HG03025 (cell line): ENCODE measurements around the gene EGR4.
"Not testable (repeated sequence)": the region's sequence is repeated elsewhere in the genome, so short reads cannot be mapped to it uniquely, and the experiment has no call there.

Experiments used
- ATAC-seq: cut with Tn5 transposase; IDR thresholded peaks from one replicate; pipeline ENCODE4 v1.9.1; 2021; ENCODE audit warnings: mild to moderate bottlenecking, moderate library complexity; ENCODE audit not compliant: unreplicated experiment, low FRiP score

EGR4 gene

GRCh38 chr2:73264332-73264606, 29.1 kb downstream of the EGR4 start:
- ATAC-seq, result no peak

- no peak for ATAC-seq
These were observed 29.6 kb downstream of the EGR4 start for GRCh38 chr2:73263540-73264331.

GRCh38 chr2:73262691-73263429, 30.5 kb downstream of the EGR4 start:
- not testable (repeated sequence) for ATAC-seq

- no peak for ATAC-seq
These were observed 31.2 kb downstream of the EGR4 start for GRCh38 chr2:73262108-73262651.

GRCh38 chr2:73260338-73260984, 32.9 kb downstream of the EGR4 start:
- ATAC-seq, result no peak

GRCh38 chr2:73259704-73260337, 33.5 kb downstream of the EGR4 start:
- no peak for ATAC-seq

GRCh38 chr2:73259276-73259675, 34.1 kb downstream of the EGR4 start:
- no peak for ATAC-seq

- ATAC-seq, result no peak
These were observed 34.5 kb downstream of the EGR4 start for GRCh38 chr2:73258913-73259215.

- ATAC-seq, result no peak
These were observed 35.0 kb downstream of the EGR4 start for GRCh38 chr2:73258186-73258912.

- no peak for ATAC-seq
These were observed 35.8 kb downstream of the EGR4 start for GRCh38 chr2:73257425-73258125.

- ATAC-seq, result no peak
These were observed 36.3 kb downstream of the EGR4 start for GRCh38 chr2:73257021-73257420.

GRCh38 chr2:73256618-73256922, 36.8 kb downstream of the EGR4 start:
- no peak for ATAC-seq

- ATAC-seq, result no peak
These were observed 37.3 kb downstream of the EGR4 start for GRCh38 chr2:73255907-73256617.

GRCh38 chr2:73255007-73255644, 38.2 kb downstream of the EGR4 start:
- ATAC-seq, result no peak

GRCh38 chr2:73254343-73255006, 38.9 kb downstream of the EGR4 start:
- no peak for ATAC-seq

GRCh38 chr2:73253901-73254300, 39.4 kb downstream of the EGR4 start:
- no peak for ATAC-seq

GRCh38 chr2:73253400-73253799, 39.9 kb downstream of the EGR4 start:
- no peak for ATAC-seq

GRCh38 chr2:73252238-73253027, 40.9 kb downstream of the EGR4 start:
- ATAC-seq, result no peak
